ENCODE measurements around the gene MBD5. TPM values are rescaled to one million over a fixed set of nuclear protein-coding genes. Genes with fewer than 3 reads are reported as not detected.
A peak's percentile ranks its signal among the peaks of the same experiment; 100 is the strongest.

The MBD5 gene
- total and polyA plus RNA-seq, 5 donors = 5.6 to 37.0 (median 33.9) TPM

- H3K4me3 ChIP-seq (ENCODE audit: low read length) = peak overlapping the region; percentile 3
- H3K27me3 ChIP-seq (ENCODE audit: control insufficient read depth, insufficient read depth) = no peaks in the 10 kb centered on the region
- H3K27ac ChIP-seq (ENCODE audit: low read length) = no peak overlapping the region
- H3K9me3 ChIP-seq (ENCODE audit: control insufficient read depth, low read length) = no peaks in the 10 kb centered on the region
- no peak for DNase-seq
- intact Hi-C loops (cut with DNase I) = loop anchor here in 2 of 4 donors (10.0 kb wide), 2 partner anchors 564 to 574 kb away; no protein-coding TSS in a partner anchor
- whole genome bisulfite sequencing = 67% methylated on average over 3 of the region's 3 CpGs
- ATAC-seq = no peak
- H3K4me1 ChIP-seq (ENCODE audit: control insufficient read depth, insufficient read depth, low read length) = no peaks in the 10 kb centered on the region
These were observed 488.0 kb downstream of the MBD5 start for GRCh38 chr2:148508878-148509287.

- peak; percentile 82 to 91 (median 91) for DNase-seq
- peak; percentile 99 to 100 for ATAC-seq
- intact Hi-C loops (cut with DNase I) = loop anchor here in 2 of 4 donors (10.0 kb wide), 2 partner anchors 565 to 575 kb away; no protein-coding TSS in a partner anchor
- H3K9me3 ChIP-seq (ENCODE audit: control insufficient read depth, low read length) = no peaks in the 10 kb centered on the region
- H3K27me3 ChIP-seq (ENCODE audit: control insufficient read depth, insufficient read depth) = no peaks in the 10 kb centered on the region
- peak overlapping the region; percentile 3 for H3K4me3 ChIP-seq (ENCODE audit: low read length)
- WGBS = 4% methylated on average over 14 of the region's 14 CpGs
- no peaks in the 10 kb centered on the region for H3K4me1 ChIP-seq (ENCODE audit: control insufficient read depth, insufficient read depth, low read length)
- no peak overlapping the region for H3K27ac ChIP-seq (ENCODE audit: low read length)
These were observed 488.5 kb downstream of the MBD5 start for GRCh38 chr2:148509288-148509902.

DNA sequence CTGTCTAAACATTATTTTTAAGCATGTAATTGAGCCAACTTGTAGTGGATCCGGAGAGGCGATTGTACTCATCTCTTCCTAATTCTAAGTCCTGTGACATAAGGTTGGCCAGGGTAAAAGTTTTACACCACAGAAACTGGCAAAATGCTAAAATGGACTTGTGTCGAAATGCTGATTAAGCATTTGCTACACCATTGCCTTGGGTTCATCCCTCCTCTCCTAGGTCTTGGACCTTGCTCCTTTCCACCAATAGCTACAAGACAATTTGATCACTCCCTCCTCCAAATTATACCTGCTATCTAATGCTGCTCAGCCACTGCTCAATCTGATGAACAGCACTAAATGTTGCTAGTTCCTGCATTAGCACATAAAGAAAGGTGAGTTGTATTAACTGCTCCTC, 491.0 kb downstream of the MBD5 start:
- Histone ChIP-seq H3K27me3 (ENCODE audit: control insufficient read depth, insufficient read depth) (no peaks in the 10 kb centered on the region), H3K4me1 (ENCODE audit: control insufficient read depth, insufficient read depth, low read length) (no peaks in the 10 kb centered on the region), H3K27ac (ENCODE audit: low read length) (no peak overlapping the region), H3K4me3 (ENCODE audit: low read length) (no peak overlapping the region), H3K9me3 (ENCODE audit: control insufficient read depth, low read length) (no peaks in the 10 kb centered on the region)
- intact Hi-C loops (cut with DNase I) = no loop called here
- DNase-seq (no peak), ATAC-seq (no peak)
- 91% methylated on average over 3 of the region's 3 CpGs for WGBS

- ATAC-seq = no peak
- Histone ChIP-seq H3K4me1 (ENCODE audit: control insufficient read depth, insufficient read depth, low read length) (no peaks in the 10 kb centered on the region), H3K27ac (ENCODE audit: low read length) (no peak overlapping the region), H3K4me3 (ENCODE audit: low read length) (no peak overlapping the region), H3K27me3 (ENCODE audit: control insufficient read depth, insufficient read depth) (no peaks in the 10 kb centered on the region), H3K9me3 (ENCODE audit: control insufficient read depth, low read length) (no peaks in the 10 kb centered on the region)
- WGBS = 75% methylated on average over 1 of the region's 1 CpG
- intact Hi-C loops (cut with DNase I) = no loop called here
- DNase-seq = no peak
These were observed 491.6 kb downstream of the MBD5 start for GRCh38 chr2:148512501-148512900.

- DNase-seq (no peak), ATAC-seq (no peak)
- H3K4me1 ChIP-seq (ENCODE audit: control insufficient read depth, insufficient read depth, low read length) = no peaks in the 10 kb centered on the region
- H3K27me3 ChIP-seq (ENCODE audit: control insufficient read depth, insufficient read depth) = no peaks in the 10 kb centered on the region
- 83% methylated on average over 1 of the region's 1 CpG for WGBS
- no peak overlapping the region for H3K4me3 ChIP-seq (ENCODE audit: low read length)
- no peak overlapping the region for H3K27ac ChIP-seq (ENCODE audit: low read length)
- no peaks in the 10 kb centered on the region for H3K9me3 ChIP-seq (ENCODE audit: control insufficient read depth, low read length)
- intact Hi-C loops (cut with DNase I) = no loop called here
These were observed 492.5 kb downstream of the MBD5 start for GRCh38 chr2:148513427-148513826.

- Histone ChIP-seq H3K4me1 (ENCODE audit: control insufficient read depth, insufficient read depth, low read length) (no peaks in the 10 kb centered on the region), H3K27ac (ENCODE audit: low read length) (no peak overlapping the region), H3K27me3 (ENCODE audit: control insufficient read depth, insufficient read depth) (no peaks in the 10 kb centered on the region), H3K9me3 (ENCODE audit: control insufficient read depth, low read length) (no peaks in the 10 kb centered on the region), H3K4me3 (ENCODE audit: low read length) (no peak overlapping the region)
- WGBS = 96% methylated on average over 1 of the region's 1 CpG
- ATAC-seq (no peak), DNase-seq (no peak)
- intact Hi-C loops (cut with DNase I) = no loop called here
These were observed 494.2 kb downstream of the MBD5 start for GRCh38 chr2:148515120-148515519.

DNA sequence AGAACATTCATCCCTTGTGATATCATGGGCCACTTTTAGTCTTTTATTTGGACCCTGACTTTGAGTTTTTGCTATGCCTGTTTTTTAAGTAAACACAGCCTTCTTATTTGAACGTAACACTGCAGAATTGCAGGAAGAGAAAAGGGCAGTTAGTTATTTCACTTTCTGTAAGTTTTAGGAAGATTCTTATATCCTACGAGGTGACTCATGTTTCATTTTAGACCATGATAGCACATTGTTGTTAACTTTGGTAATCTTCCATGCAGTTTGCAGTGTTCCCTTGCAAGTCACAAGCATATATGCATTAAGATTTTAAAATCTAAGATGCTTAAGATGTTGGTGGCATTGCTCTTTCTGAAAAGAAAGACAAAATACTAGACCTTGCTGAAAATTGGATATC, 495.1 kb downstream of the MBD5 start:
- no peaks in the 10 kb centered on the region for H3K4me1 ChIP-seq (ENCODE audit: control insufficient read depth, insufficient read depth, low read length)
- DNase-seq (no peak), ATAC-seq (no peak)
- H3K27ac ChIP-seq (ENCODE audit: low read length) = no peak overlapping the region
- intact Hi-C loops (cut with DNase I) = no loop called here
- H3K9me3 ChIP-seq (ENCODE audit: control insufficient read depth, low read length) = no peaks in the 10 kb centered on the region
- H3K4me3 ChIP-seq (ENCODE audit: low read length) = no peak overlapping the region
- no peaks in the 10 kb centered on the region for H3K27me3 ChIP-seq (ENCODE audit: control insufficient read depth, insufficient read depth)
- 80% methylated on average over 2 of the region's 2 CpGs for WGBS

DNA sequence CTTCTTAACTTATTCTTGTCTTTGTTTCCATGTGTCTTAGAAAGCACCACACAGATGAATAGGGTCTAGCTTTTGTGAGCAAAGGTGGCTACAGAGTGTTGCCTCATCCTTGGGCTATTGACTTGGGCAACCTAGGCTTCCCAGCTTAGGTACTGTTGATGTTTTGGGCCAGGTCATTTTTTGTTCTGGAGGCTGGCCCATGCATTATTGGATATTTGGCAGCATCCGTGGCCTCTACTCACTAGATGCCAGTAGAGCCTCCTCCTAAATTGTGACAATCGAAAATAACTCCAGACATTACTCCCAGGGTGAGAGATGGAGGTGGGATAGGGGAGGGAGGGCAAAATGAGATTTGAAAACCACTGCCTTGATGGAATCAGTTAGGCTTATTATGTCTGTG, 496.4 kb downstream of the MBD5 start:
- intact Hi-C loops (cut with DNase I) = no loop called here

GRCh38 chr2:148517822-148518221, 496.9 kb downstream of the MBD5 start:
- Histone ChIP-seq H3K4me1 (ENCODE audit: control insufficient read depth, insufficient read depth, low read length) (no peaks in the 10 kb centered on the region), H3K9me3 (ENCODE audit: control insufficient read depth, low read length) (no peaks in the 10 kb centered on the region), H3K27me3 (ENCODE audit: control insufficient read depth, insufficient read depth) (no peaks in the 10 kb centered on the region), H3K4me3 (ENCODE audit: low read length) (no peak overlapping the region), H3K27ac (ENCODE audit: low read length) (no peak overlapping the region)
- intact Hi-C loops (cut with DNase I) = no loop called here
- 96% methylated on average over 5 of the region's 5 CpGs for WGBS
- no peak for DNase-seq
- no peak for ATAC-seq

More for the DNA sequence above, 496.4 kb downstream of the MBD5 start:
- Histone ChIP-seq H3K4me3 (ENCODE audit: low read length) (no peak overlapping the region), H3K4me1 (ENCODE audit: control insufficient read depth, insufficient read depth, low read length) (no peaks in the 10 kb centered on the region), H3K9me3 (ENCODE audit: control insufficient read depth, low read length) (no peaks in the 10 kb centered on the region), H3K27ac (ENCODE audit: low read length) (no peak overlapping the region), H3K27me3 (ENCODE audit: control insufficient read depth, insufficient read depth) (no peaks in the 10 kb centered on the region)
- no peak for ATAC-seq
- no peak for DNase-seq
- WGBS = 85% methylated on average over 2 of the region's 2 CpGs

DNA sequence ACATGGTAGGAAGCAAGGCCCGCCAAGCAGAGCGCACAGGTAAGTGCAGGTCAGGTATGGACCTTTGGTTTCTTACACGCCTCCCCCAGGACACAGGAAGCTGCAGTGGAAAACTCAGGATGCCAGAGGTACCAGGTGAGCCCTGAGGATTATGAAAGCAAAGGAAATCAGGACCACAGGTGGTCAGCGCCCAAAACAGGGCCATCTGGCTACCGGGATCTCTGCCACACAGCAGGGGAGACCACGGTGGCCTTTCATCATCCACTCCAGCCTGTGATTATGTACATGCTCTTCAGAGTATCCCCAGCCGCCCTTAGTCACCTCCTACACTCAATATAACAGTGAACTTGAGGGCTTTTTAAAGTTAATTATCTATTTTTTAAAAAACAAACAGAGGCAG, 498.1 kb downstream of the MBD5 start:
- H3K4me1 ChIP-seq (ENCODE audit: control insufficient read depth, insufficient read depth, low read length) = no peaks in the 10 kb centered on the region
- no peak for ATAC-seq
- H3K27ac ChIP-seq (ENCODE audit: low read length) = no peak overlapping the region
- H3K4me3 ChIP-seq (ENCODE audit: low read length) = no peak overlapping the region
- intact Hi-C loops (cut with DNase I) = no loop called here
- no peaks in the 10 kb centered on the region for H3K27me3 ChIP-seq (ENCODE audit: control insufficient read depth, insufficient read depth)
- H3K9me3 ChIP-seq (ENCODE audit: control insufficient read depth, low read length) = no peaks in the 10 kb centered on the region
- WGBS = 86% methylated on average over 7 of the region's 7 CpGs
- DNase-seq = no peak

DNA sequence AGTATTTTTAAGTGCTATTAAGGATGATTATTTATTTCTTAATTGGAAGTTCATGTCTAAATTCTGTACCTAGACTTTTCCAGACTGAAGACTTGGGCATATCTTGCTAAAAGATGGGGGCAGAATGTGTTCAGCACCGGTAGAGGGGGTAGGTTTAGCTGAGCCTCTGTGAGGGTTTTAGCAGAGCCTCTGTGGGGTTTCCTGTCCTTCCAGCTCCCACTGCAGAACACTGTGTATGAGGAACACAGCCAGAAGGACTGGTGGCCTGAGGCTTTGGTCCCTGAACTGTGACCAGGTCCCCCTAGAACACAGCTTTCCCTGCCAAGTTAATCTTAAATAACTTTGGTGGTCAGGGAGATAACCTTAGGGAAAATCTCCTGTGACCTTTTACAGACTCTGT, 500.3 kb downstream of the MBD5 start:
- WGBS = 58% methylated on average over 1 of the region's 1 CpG
- no peak for ATAC-seq

GRCh38 chr2:148523315-148523714, 502.4 kb downstream of the MBD5 start:
- Histone ChIP-seq H3K4me1 (ENCODE audit: control insufficient read depth, insufficient read depth, low read length) (no peaks in the 10 kb centered on the region), H3K4me3 (ENCODE audit: low read length) (no peak overlapping the region), H3K27ac (ENCODE audit: low read length) (no peak overlapping the region), H3K9me3 (ENCODE audit: control insufficient read depth, low read length) (no peaks in the 10 kb centered on the region), H3K27me3 (ENCODE audit: control insufficient read depth, insufficient read depth) (no peaks in the 10 kb centered on the region)
- WGBS = 48% methylated on average over 1 of the region's 1 CpG
- ATAC-seq (no peak), DNase-seq (no peak)
- intact Hi-C loops (cut with DNase I) = no loop called here

More for the DNA sequence above, 500.3 kb downstream of the MBD5 start:
- Histone ChIP-seq H3K4me1 (ENCODE audit: control insufficient read depth, insufficient read depth, low read length) (no peaks in the 10 kb centered on the region), H3K4me3 (ENCODE audit: low read length) (no peak overlapping the region), H3K27me3 (ENCODE audit: control insufficient read depth, insufficient read depth) (no peaks in the 10 kb centered on the region), H3K27ac (ENCODE audit: low read length) (no peak overlapping the region), H3K9me3 (ENCODE audit: control insufficient read depth, low read length) (no peaks in the 10 kb centered on the region)
- intact Hi-C loops (cut with DNase I) = no loop called here
- DNase-seq = no peak

Data from right cardiac atrium (tissue), 5 donors.